ENCODE data around the gene RPS21. TPM values are rescaled to one million over a fixed set of nuclear protein-coding genes. Genes with fewer than 3 reads are reported as not detected.

The RPS21 gene
- total and polyA plus RNA-seq, 5 donors, result 703 to 2,060 (median 755) TPM

- no peaks in the 10 kb centered on the region for H3K4me1 ChIP-seq (ENCODE audit: control insufficient read depth, insufficient read depth, low read length)
- no peak for ATAC-seq
- WGBS, result 80% methylated on average over 43 of the region's 43 CpGs
Observed at GRCh38 chr20:62416651-62417637, 30.0 kb downstream of the RPS21 start.

GRCh38 chr20:62417981-62418708, 31.2 kb downstream of the RPS21 start:
- ATAC-seq (no peak), DNase-seq (no peak)
- no peaks in the 10 kb centered on the region for H3K27me3 ChIP-seq (ENCODE audit: control insufficient read depth, insufficient read depth)
- H3K9me3 ChIP-seq (ENCODE audit: control insufficient read depth, low read length), result no peaks in the 10 kb centered on the region
- H3K4me3 ChIP-seq (ENCODE audit: low read length), result no peak overlapping the region
- 74% methylated on average over 25 of the region's 25 CpGs for WGBS
- intact Hi-C loops (cut with DNase I), result loop anchor here in 1 of 4 donors (10.0 kb wide), 2 partner anchors 77 to 197 kb away; no protein-coding TSS in a partner anchor
- H3K27ac ChIP-seq (ENCODE audit: low read length), result no peak overlapping the region
- no peaks in the 10 kb centered on the region for H3K4me1 ChIP-seq (ENCODE audit: control insufficient read depth, insufficient read depth, low read length)

More at GRCh38 chr20:62416651-62417637, 30.0 kb downstream of the RPS21 start:
- no peak overlapping the region for H3K4me3 ChIP-seq (ENCODE audit: low read length)
- DNase-seq, result no peak
- intact Hi-C loops (cut with DNase I), result loop anchor here in 1 of 4 donors (10.0 kb wide), 2 partner anchors 78 to 198 kb away; no protein-coding TSS in a partner anchor
- no peaks in the 10 kb centered on the region for H3K9me3 ChIP-seq (ENCODE audit: control insufficient read depth, low read length)
- H3K27me3 ChIP-seq (ENCODE audit: control insufficient read depth, insufficient read depth), result no peaks in the 10 kb centered on the region
- H3K27ac ChIP-seq (ENCODE audit: low read length), result no peak overlapping the region

GRCh38 chr20:62418709-62419487, 32.0 kb downstream of the RPS21 start:
- H3K9me3 ChIP-seq (ENCODE audit: control insufficient read depth, low read length), result no peaks in the 10 kb centered on the region
- DNase-seq (no peak), ATAC-seq (no peak)
- intact Hi-C loops (cut with DNase I), result loop anchor here in 1 of 4 donors (10.0 kb wide), 2 partner anchors 76 to 196 kb away; no protein-coding TSS in a partner anchor
- H3K4me1 ChIP-seq (ENCODE audit: control insufficient read depth, insufficient read depth, low read length), result no peaks in the 10 kb centered on the region
- no peaks in the 10 kb centered on the region for H3K27me3 ChIP-seq (ENCODE audit: control insufficient read depth, insufficient read depth)
- no peak overlapping the region for H3K27ac ChIP-seq (ENCODE audit: low read length)
- H3K4me3 ChIP-seq (ENCODE audit: low read length), result no peak overlapping the region
- WGBS, result 78% methylated on average over 19 of the region's 19 CpGs

- no peak for DNase-seq
- Histone ChIP-seq H3K9me3 (ENCODE audit: control insufficient read depth, low read length) (no peaks in the 10 kb centered on the region), H3K4me1 (ENCODE audit: control insufficient read depth, insufficient read depth, low read length) (no peaks in the 10 kb centered on the region), H3K4me3 (ENCODE audit: low read length) (no peak overlapping the region), H3K27ac (ENCODE audit: low read length) (no peak overlapping the region), H3K27me3 (ENCODE audit: control insufficient read depth, insufficient read depth) (no peaks in the 10 kb centered on the region)
- ATAC-seq, result no peak
- 59% methylated on average over 9 of the region's 9 CpGs for WGBS
- intact Hi-C loops (cut with DNase I), result loop anchor here in 1 of 4 donors (10.0 kb wide), 2 partner anchors 75 to 195 kb away; no protein-coding TSS in a partner anchor
Observed at GRCh38 chr20:62419759-62420158, 32.9 kb downstream of the RPS21 start.

- ATAC-seq, result no peak
- 85% methylated on average over 24 of the region's 24 CpGs for WGBS
- Histone ChIP-seq H3K4me3 (ENCODE audit: low read length) (no peak overlapping the region), H3K27me3 (ENCODE audit: control insufficient read depth, insufficient read depth) (no peaks in the 10 kb centered on the region), H3K4me1 (ENCODE audit: control insufficient read depth, insufficient read depth, low read length) (no peaks in the 10 kb centered on the region), H3K9me3 (ENCODE audit: control insufficient read depth, low read length) (no peaks in the 10 kb centered on the region), H3K27ac (ENCODE audit: low read length) (no peak overlapping the region)
- DNase-seq, result no peak
- intact Hi-C loops (cut with DNase I), result no loop called here
Observed at GRCh38 chr20:62420846-62421715, 34.2 kb downstream of the RPS21 start.

- Histone ChIP-seq H3K4me1 (ENCODE audit: control insufficient read depth, insufficient read depth, low read length) (no peaks in the 10 kb centered on the region), H3K27ac (ENCODE audit: low read length) (no peak overlapping the region), H3K27me3 (ENCODE audit: control insufficient read depth, insufficient read depth) (no peaks in the 10 kb centered on the region), H3K4me3 (ENCODE audit: low read length) (no peak overlapping the region), H3K9me3 (ENCODE audit: control insufficient read depth, low read length) (no peaks in the 10 kb centered on the region)
- 85% methylated on average over 6 of the region's 6 CpGs for WGBS
- ATAC-seq, result no peak
- DNase-seq, result no peak
- intact Hi-C loops (cut with DNase I), result no loop called here
Observed at GRCh38 chr20:62421716-62421990, 34.8 kb downstream of the RPS21 start.

GRCh38 chr20:62422636-62423325, 35.9 kb downstream of the RPS21 start:
- Histone ChIP-seq H3K4me1 (ENCODE audit: control insufficient read depth, insufficient read depth, low read length) (no peaks in the 10 kb centered on the region), H3K4me3 (ENCODE audit: low read length) (no peak overlapping the region), H3K9me3 (ENCODE audit: control insufficient read depth, low read length) (no peaks in the 10 kb centered on the region), H3K27ac (ENCODE audit: low read length) (no peak overlapping the region), H3K27me3 (ENCODE audit: control insufficient read depth, insufficient read depth) (no peaks in the 10 kb centered on the region)
- intact Hi-C loops (cut with DNase I), result no loop called here
- DNase-seq (no peak), ATAC-seq (no peak)
- 84% methylated on average over 20 of the region's 20 CpGs for WGBS

- WGBS, result 53% methylated on average over 10 of the region's 10 CpGs
Observed at GRCh38 chr20:62423326-62423706, 36.4 kb downstream of the RPS21 start.

GRCh38 chr20:62424249-62425107, 37.6 kb downstream of the RPS21 start:
- no peak for ATAC-seq
- WGBS, result 60% methylated on average over 23 of the region's 23 CpGs

More at GRCh38 chr20:62423326-62423706, 36.4 kb downstream of the RPS21 start:
- H3K4me1 ChIP-seq (ENCODE audit: control insufficient read depth, insufficient read depth, low read length), result no peaks in the 10 kb centered on the region
- DNase-seq, result no peak
- intact Hi-C loops (cut with DNase I), result no loop called here
- no peaks in the 10 kb centered on the region for H3K27me3 ChIP-seq (ENCODE audit: control insufficient read depth, insufficient read depth)
- no peak for ATAC-seq
- H3K4me3 ChIP-seq (ENCODE audit: low read length), result no peak overlapping the region
- no peak overlapping the region for H3K27ac ChIP-seq (ENCODE audit: low read length)
- no peaks in the 10 kb centered on the region for H3K9me3 ChIP-seq (ENCODE audit: control insufficient read depth, low read length)

More at GRCh38 chr20:62424249-62425107, 37.6 kb downstream of the RPS21 start:
- no peaks in the 10 kb centered on the region for H3K4me1 ChIP-seq (ENCODE audit: control insufficient read depth, insufficient read depth, low read length)
- intact Hi-C loops (cut with DNase I), result no loop called here
- no peak overlapping the region for H3K4me3 ChIP-seq (ENCODE audit: low read length)
- H3K27ac ChIP-seq (ENCODE audit: low read length), result no peak overlapping the region
- H3K27me3 ChIP-seq (ENCODE audit: control insufficient read depth, insufficient read depth), result no peaks in the 10 kb centered on the region
- DNase-seq, result no peak
- H3K9me3 ChIP-seq (ENCODE audit: control insufficient read depth, low read length), result no peaks in the 10 kb centered on the region
